ENCODE measurements around the gene TUSC2. TPM values are rescaled to one million over a fixed set of nuclear protein-coding genes. Genes with fewer than 3 reads are reported as not detected.

The TUSC2 gene
- total and polyA plus RNA-seq, 9 of the 15 experiments (the other 6 are each of a cell fraction or from before 2014, with no cell fraction given) = 2.8 to 67.5 (median 25.8) TPM

GRCh38 chr3:50292159-50293078 lies 35.6 kb downstream of the TUSC2 start, which contains the start of gene IFRD2 (continued):
- TF ChIP-seq PRDM10 (IDR thresholded peaks at IDR 0.05; ENCODE audit: partially characterized antibody) = no peak
- peak; percentile 90 for TF ChIP-seq MXI1 (IDR thresholded peaks at IDR 0.05; ENCODE audit: low read depth, low read length)
- peak; percentile 63 for TF ChIP-seq GABPA (tag; conservative IDR thresholded peaks at IDR 0.05; ENCODE audit: low read depth)
- peak; percentile 97 for TF ChIP-seq SP1 (CRISPR knock-in tag; IDR thresholded peaks at IDR 0.05)
- peak; percentile 95 for TF ChIP-seq CREB1 (IDR thresholded peaks at IDR 0.05)
- TF ChIP-seq CREB1 (CRISPR knock-in tag; IDR thresholded peaks at IDR 0.05) = peak; percentile 96
- no peak for TF ChIP-seq SMARCC2 (IDR thresholded peaks at IDR 0.05; ENCODE audit: low read depth)
- no peak for TF ChIP-seq EWSR1 (IDR thresholded peaks at IDR 0.05; ENCODE audit: borderline replicate concordance, low read depth, partially characterized antibody)
- TF ChIP-seq ZBTB40 (IDR thresholded peaks at IDR 0.05) = 0 out of 2 replicates have a peak, but pooled peaks have one; percentile 23
- TF ChIP-seq ZBTB40 (CRISPR knock-in tag; IDR thresholded peaks at IDR 0.05) = no peak
- TF ChIP-seq BCL6 (CRISPR knock-in tag; IDR thresholded peaks at IDR 0.05) = peak; percentile 82
- TF ChIP-seq TEAD1 (CRISPR knock-in tag; IDR thresholded peaks at IDR 0.05) = peak in 1 of 2 experiments; percentile 92; a peak in 3 of 4 replicates
- no peak; the same call in 1 of the 2 replicates for TF ChIP-seq POLR2H (tag; IDR thresholded peaks at IDR 0.05; ENCODE audit: low read depth)
- TF ChIP-seq CXXC5 (CRISPR knock-in tag; IDR thresholded peaks at IDR 0.05) = peak; percentile 98
- no peak for TF ChIP-seq TAF15 (IDR thresholded peaks at IDR 0.05; ENCODE audit: low read depth, low read length)
